Measurements from ENCODE around the gene NR6A1.
A peak's percentile ranks its signal among the peaks of the same experiment; 100 is the strongest.

NR6A1 gene

DNA sequence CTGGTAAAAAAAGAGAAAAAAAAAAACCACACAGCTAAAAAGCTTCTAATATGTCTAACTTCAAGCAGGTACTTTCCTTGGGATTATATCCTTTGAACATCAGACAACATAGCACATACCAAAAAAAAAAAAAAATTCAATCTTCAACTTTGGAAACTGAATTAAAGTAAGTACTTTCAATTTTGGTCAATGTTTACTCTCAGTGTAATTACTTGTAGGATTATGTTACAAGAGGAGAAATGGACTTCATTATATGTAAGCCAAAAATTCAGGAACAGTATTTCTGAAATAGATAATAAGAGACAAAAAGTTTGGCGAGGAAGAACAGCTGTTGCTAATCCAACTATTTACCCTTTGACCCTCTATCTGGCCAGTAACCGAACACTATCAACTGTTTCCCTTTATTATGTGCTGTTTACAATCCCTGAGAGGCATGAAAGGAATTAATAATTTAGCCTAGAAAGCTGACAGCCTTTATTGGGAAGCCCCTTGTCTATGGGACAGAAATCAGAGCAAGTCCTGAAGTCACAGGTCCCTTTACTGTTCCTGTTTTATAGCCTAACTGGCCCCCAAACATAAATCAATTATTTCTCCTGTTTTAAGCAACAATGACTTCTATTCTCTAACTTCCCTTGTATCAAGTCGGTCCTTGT lies 46.6 kb downstream of the NR6A1 start:
- DNase-seq (ENCODE audit: low spot score) = no peak

- DNase-seq (ENCODE audit: low spot score) = no peak
These were observed 47.8 kb downstream of the NR6A1 start for GRCh38 chr9:124723352-124723751.

GRCh38 chr9:124721109-124721906 lies 49.8 kb downstream of the NR6A1 start:
- peak; percentile 36 for DNase-seq (ENCODE audit: low spot score)

- no peak for DNase-seq (ENCODE audit: low spot score)
These were observed 50.5 kb downstream of the NR6A1 start for GRCh38 chr9:124720429-124721108.

- DNase-seq (ENCODE audit: low spot score) = no peak
These were observed 52.2 kb downstream of the NR6A1 start for GRCh38 chr9:124718928-124719327.

DNA sequence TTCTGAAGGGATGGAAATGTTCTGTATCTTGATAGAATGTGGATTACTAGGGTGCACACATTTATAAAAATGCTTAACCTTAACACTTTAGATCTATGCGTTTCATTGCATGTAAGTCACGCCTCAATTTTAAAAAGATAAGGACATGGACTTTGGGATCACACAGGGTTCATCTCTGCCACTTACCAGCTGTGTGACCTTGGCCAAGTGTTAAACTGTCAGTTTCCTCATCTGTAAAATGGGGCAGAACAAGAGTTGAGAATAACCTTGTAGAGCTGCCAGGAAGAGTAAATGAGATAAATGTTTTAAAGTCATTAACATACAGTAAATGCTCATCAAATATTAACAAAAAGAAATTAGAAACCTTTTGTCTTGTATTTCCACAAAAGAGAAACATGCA lies 53.5 kb downstream of the NR6A1 start:
- no peak for DNase-seq (ENCODE audit: low spot score)

DNA sequence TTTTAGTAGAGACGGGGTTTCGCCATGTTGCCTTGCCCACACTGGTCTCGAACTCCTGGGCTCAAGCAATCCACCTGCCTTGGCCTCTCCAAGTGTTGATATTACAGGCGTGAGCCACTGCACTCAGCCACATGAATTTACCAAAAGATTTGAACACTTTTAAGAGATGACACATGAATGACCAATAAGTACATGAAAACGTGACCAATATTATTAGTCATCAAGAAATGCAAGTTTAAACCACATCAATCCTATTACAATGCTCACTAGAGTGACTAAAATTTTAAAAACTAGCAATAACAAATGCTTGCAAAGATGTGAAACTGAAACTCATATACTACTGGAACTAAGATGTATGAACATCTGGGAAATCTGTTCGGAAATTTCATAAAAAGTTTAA lies 54.3 kb downstream of the NR6A1 start:
- DNase-seq (ENCODE audit: low spot score) = peak; percentile 22

DNA sequence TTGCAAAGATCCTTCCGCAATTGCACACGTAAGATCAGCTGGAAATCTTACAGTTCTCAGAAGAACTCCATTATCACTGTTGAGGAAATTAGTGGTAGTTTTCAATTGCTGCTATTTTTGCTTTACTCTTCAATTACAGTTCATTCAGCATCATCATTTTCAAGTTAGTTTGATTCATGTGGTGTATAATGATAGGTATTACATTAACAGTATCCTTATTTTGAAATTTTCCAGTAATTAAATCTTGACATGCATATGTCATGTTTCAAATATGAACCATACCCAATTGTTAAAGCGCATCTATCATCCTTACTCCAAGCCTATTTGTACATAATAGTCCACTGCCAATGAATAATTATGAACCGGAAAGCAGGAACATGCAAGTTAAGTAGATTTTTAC lies 60.3 kb downstream of the NR6A1 start:
- DNase-seq (ENCODE audit: low spot score) = no peak

DNA sequence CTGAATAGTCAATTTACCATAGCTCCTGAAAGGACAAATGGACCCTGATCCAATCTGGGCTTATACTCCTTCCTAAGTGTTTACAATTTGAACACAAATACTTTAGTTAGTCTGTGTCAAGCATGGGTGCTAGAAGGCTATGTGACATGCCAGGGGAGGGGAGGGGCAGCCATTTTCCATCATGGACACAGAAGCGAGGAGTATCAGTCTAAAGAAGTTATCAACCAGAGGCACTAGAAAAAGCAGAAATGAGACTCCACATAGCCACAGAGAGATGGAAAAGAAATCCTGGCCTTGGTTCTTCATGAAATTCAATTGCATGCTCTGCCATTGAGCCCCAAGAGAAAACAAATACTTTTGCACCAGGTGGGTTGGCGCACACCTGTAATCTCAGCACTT lies 61.8 kb downstream of the NR6A1 start:
- no peak for DNase-seq (ENCODE audit: low spot score)

GRCh38 chr9:124708633-124709291 lies 62.3 kb downstream of the NR6A1 start:
- peak; percentile 48 for DNase-seq (ENCODE audit: low spot score)

- no peak for DNase-seq (ENCODE audit: low spot score)
These were observed 63.0 kb downstream of the NR6A1 start for GRCh38 chr9:124708074-124708473.

DNA sequence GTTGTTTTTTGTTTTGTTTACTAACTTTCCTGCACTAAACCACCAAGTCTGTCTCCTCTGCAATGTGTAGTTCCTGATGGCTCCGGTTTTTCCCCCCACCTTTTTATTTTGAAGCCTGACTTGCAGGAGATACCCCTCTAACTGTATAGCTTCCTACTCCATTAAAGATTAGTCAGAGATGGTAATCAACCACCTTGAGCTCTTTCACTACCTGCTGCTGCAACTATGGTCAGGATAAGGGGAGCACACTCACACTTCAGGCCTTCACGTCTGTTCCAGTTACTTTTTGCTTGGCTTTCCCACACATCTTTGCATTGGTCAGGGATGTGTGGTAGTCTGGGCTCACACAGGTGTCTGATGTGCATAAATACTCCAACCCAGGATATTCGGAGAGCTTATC lies 63.4 kb downstream of the NR6A1 start:
- no peak for DNase-seq (ENCODE audit: low spot score)

GRCh38 chr9:124706685-124707084 lies 64.4 kb downstream of the NR6A1 start:
- DNase-seq (ENCODE audit: low spot score) = no peak

DNA sequence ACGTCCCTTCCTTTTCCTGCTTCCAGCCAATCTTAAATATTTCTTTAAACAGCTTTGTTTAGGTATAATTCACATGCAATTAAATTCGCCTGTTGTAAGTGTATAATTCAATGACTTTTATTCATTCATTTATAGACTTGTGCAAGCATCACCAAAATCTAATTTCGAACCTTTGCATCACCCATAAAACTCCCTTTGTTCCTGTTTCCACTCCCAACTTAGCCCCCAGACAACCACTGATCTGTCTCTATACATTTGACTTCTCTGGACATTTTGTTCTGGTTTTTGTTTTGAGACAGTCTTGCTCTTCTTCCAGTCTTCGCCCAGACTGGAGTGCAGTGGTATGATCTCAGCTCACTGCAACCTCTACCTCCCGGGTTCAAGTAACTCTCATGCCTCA lies 71.5 kb downstream of the NR6A1 start:
- no peak for DNase-seq (ENCODE audit: low spot score)

DNA sequence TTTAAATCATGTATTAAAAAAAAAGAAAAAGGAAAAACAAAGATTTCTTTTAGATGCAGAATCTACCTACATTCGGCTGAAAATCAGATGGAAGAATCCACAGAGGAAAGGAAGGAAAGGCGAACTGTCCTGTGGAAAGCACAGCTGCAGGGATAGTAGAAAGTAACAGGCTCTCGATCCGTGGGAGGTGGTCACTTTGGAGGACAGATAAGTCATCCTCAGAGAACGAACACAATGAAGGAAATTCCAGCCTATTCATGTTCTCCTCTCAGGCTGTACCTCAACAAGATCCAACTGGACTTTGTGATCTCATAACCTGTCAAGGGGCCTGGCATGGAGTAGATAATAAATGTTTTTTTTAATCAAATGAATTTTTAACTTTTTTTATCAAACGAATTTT lies 72.8 kb downstream of the NR6A1 start:
- peak; percentile 13 for DNase-seq (ENCODE audit: low spot score)

DNA sequence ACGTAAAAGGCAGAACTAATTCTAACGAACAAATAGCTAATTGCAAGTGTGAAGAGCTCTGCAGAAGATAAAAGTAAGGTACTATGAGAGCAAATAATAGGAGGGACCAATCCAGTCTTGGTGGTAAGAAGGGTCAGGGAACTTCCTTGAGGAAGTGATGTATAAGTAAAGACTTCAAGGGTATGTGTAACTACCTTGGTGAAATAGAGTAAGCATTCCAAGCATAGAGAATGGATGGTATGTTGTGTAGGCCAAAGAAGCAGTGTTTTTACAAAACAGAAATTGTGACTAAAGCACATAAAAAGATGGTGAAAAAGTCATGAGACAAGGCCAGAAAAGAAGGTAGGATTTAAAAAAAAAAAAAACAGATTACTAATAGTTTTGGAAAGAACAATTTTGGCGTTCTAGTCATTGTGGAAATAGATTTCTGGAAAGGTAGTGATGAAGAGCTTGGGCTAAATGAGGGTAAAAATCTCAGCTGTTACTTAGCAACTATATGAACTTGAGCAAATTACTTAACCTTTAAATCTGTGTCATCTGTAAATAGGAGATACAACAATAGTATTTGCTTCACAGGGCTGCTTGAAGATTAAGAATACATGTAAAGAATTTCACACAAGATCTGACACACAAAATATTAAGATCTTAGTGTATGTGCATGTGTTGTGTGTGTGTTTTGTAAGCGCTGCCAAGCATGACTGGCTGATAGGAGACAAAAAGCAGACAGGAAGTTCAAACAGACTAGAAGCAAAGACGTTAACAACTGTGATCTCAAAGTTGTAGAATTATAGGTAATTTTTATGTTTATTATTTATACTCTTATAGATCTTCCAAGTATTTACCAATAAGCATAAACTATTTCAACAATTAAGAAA lies 73.5 kb downstream of the NR6A1 start:
- peak; percentile 5 for DNase-seq (ENCODE audit: low spot score)

DNA sequence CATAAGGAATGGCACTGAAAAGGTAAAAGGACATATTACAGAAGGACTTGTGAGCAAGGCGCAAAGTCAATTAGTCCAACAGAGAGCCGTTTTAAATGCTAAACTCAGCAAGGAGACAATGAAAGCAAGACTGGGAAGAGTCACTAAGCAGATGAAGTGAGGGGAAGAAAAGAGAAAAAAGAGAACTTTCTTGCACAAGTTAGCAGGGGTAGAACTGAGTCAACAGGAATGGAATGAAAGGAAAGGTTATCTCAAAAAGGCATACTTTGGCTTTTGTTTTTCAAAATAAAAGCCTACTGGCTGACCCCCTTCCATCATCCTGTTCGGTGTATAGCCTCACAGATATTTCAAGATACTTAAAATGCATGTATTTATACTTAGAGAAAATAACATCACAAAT lies 75.0 kb downstream of the NR6A1 start:
- DNase-seq (ENCODE audit: low spot score) = peak; percentile 27

- peak; percentile 6 for DNase-seq (ENCODE audit: low spot score)
These were observed 75.7 kb downstream of the NR6A1 start for GRCh38 chr9:124695280-124695890.

GRCh38 chr9:124694414-124695279 lies 76.5 kb downstream of the NR6A1 start:
- DNase-seq (ENCODE audit: low spot score) = no peak

DNA sequence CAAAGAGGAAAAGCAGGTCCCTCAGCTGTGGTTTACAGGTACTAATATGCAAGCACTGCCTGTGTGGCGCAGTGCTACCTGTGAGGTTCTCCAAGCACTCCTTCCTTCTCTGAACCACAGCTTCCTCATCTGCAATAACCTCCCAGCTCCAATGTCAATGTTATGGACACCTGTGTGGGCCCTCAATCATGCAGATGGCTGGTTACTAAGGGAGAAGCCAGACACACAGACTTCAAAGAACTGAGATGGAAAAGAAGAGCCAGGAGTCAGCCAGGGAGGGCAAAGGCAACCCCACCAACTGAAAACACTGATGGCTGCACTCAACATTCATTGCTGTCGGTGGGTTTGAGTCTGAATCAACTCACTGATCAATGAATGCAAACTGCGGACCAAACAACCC lies 77.7 kb downstream of the NR6A1 start:
- DNase-seq (ENCODE audit: low spot score) = no peak

Data from AG08395 (cell line).